ENCODE results near the gene LRRC28.
A peak's percentile ranks its signal among the peaks of the same experiment; 100 is the strongest.

The LRRC28 gene

GRCh38 chr15:99333981-99334380 is 82.7 kb downstream of the LRRC28 start:
- DNase-seq (ENCODE audit: low read depth): no peak
- H3K4me3 ChIP-seq (ENCODE audit: low read depth, low read length): no peak overlapping the region
- no peak for TF ChIP-seq CTCF (IDR thresholded peaks at IDR 0.05; ENCODE audit: low read depth, low read length, missing control alignments)

GRCh38 chr15:99335508-99335907 is 84.2 kb downstream of the LRRC28 start:
- TF ChIP-seq CTCF (IDR thresholded peaks at IDR 0.05; ENCODE audit: low read depth, low read length, missing control alignments): no peak
- H3K4me3 ChIP-seq (ENCODE audit: low read depth, low read length): no peak overlapping the region
- DNase-seq (ENCODE audit: low read depth): no peak

GRCh38 chr15:99336794-99337193 is 85.5 kb downstream of the LRRC28 start:
- no peak for DNase-seq (ENCODE audit: low read depth)
- no peak for TF ChIP-seq CTCF (IDR thresholded peaks at IDR 0.05; ENCODE audit: low read depth, low read length, missing control alignments)
- no peak overlapping the region for H3K4me3 ChIP-seq (ENCODE audit: low read depth, low read length)

- no peak for TF ChIP-seq CTCF (IDR thresholded peaks at IDR 0.05; ENCODE audit: low read depth, low read length, missing control alignments)
- H3K4me3 ChIP-seq (ENCODE audit: low read depth, low read length): no peak overlapping the region
- DNase-seq (ENCODE audit: low read depth): no peak
Observed at GRCh38 chr15:99340347-99340746, 89.1 kb downstream of the LRRC28 start.

- H3K4me3 ChIP-seq (ENCODE audit: low read depth, low read length): no peak overlapping the region
Observed at GRCh38 chr15:99341786-99342185, 90.5 kb downstream of the LRRC28 start.

GRCh38 chr15:99343208-99343607 is 91.9 kb downstream of the LRRC28 start:
- H3K4me3 ChIP-seq (ENCODE audit: low read depth, low read length): no peak overlapping the region
- DNase-seq (ENCODE audit: low read depth): no peak
- no peak for TF ChIP-seq CTCF (IDR thresholded peaks at IDR 0.05; ENCODE audit: low read depth, low read length, missing control alignments)

More at GRCh38 chr15:99341786-99342185, 90.5 kb downstream of the LRRC28 start:
- TF ChIP-seq CTCF (IDR thresholded peaks at IDR 0.05; ENCODE audit: low read depth, low read length, missing control alignments): no peak
- DNase-seq (ENCODE audit: low read depth): no peak

- no peak for DNase-seq (ENCODE audit: low read depth)
- no peak overlapping the region for H3K4me3 ChIP-seq (ENCODE audit: low read depth, low read length)
- peak; percentile 50 for TF ChIP-seq CTCF (IDR thresholded peaks at IDR 0.05; ENCODE audit: low read depth, low read length, missing control alignments)
Observed at GRCh38 chr15:99343881-99344551, 92.7 kb downstream of the LRRC28 start.
